GM18505 (cell line): ENCODE results near the gene DGKB.

Experiments used
- ATAC-seq: cut with Tn5 transposase; IDR thresholded peaks from one replicate; pipeline ENCODE4 v1.9.1; 2021; ENCODE audit not compliant: unreplicated experiment
- POLR2A ChIP-seq: IDR thresholded peaks from 4 replicates; pipeline ENCODE4 v1.6.1; 2011; ENCODE audit warnings: borderline replicate concordance; ENCODE audit not compliant: insufficient read depth, insufficient read length; ENCODE audit errors: extremely low read depth

DGKB gene

GRCh38 chr7:14892961-14893360 lies 9.6 kb downstream of the DGKB start:
- ATAC-seq: no peak
- no peak for TF ChIP-seq POLR2A

GRCh38 chr7:14891289-14891688 lies 11.3 kb downstream of the DGKB start:
- no peak for TF ChIP-seq POLR2A
- ATAC-seq: no peak

- ATAC-seq: no peak
- no peak for TF ChIP-seq POLR2A
Measured at GRCh38 chr7:14888962-14889361, 13.6 kb downstream of the DGKB start.

GRCh38 chr7:14886533-14886932 lies 16.0 kb downstream of the DGKB start:
- no peak for ATAC-seq
- TF ChIP-seq POLR2A: no peak

- no peak for TF ChIP-seq POLR2A
- ATAC-seq: no peak
Measured at GRCh38 chr7:14875941-14876587, 26.5 kb downstream of the DGKB start.

GRCh38 chr7:14871880-14872279 lies 30.7 kb downstream of the DGKB start:
- TF ChIP-seq POLR2A: no peak
- no peak for ATAC-seq

- TF ChIP-seq POLR2A: no peak
- no peak for ATAC-seq
Measured at GRCh38 chr7:14870394-14870793, 32.2 kb downstream of the DGKB start.

- no peak for TF ChIP-seq POLR2A
- ATAC-seq: no peak
Measured at GRCh38 chr7:14868937-14869336, 33.6 kb downstream of the DGKB start.

- no peak for TF ChIP-seq POLR2A
- ATAC-seq: no peak
Measured at GRCh38 chr7:14861456-14861855, 41.1 kb downstream of the DGKB start.

- TF ChIP-seq POLR2A: no peak
- no peak for ATAC-seq
Measured at GRCh38 chr7:14859267-14859666, 43.3 kb downstream of the DGKB start.

- no peak for ATAC-seq
- TF ChIP-seq POLR2A: no peak
Measured at GRCh38 chr7:14858866-14859265, 43.7 kb downstream of the DGKB start.

- TF ChIP-seq POLR2A: no peak
- no peak for ATAC-seq
Measured at GRCh38 chr7:14858410-14858809, 44.1 kb downstream of the DGKB start.

GRCh38 chr7:14855033-14855794 lies 47.3 kb downstream of the DGKB start:
- ATAC-seq: no peak
- TF ChIP-seq POLR2A: no peak

- ATAC-seq: no peak
Measured at GRCh38 chr7:14854471-14854870, 48.1 kb downstream of the DGKB start.

More at GRCh38 chr7:14854471-14854870, 48.1 kb downstream of the DGKB start:
- TF ChIP-seq POLR2A: no peak
